OCI-LY1 (cell line): ENCODE results near the gene PNCK.

Source experiments
- EZH2 ChIP-seq: fragments of 200-600 bp; sonication (generic), shearing (Covaris generic); IDR thresholded peaks from 2 replicates; pipeline ENCODE4 v1.8.0; 2017; ENCODE audit warnings: borderline replicate concordance, mixed run types, mild to moderate bottlenecking, antibody characterized with exemption, low read length, moderate library complexity, mixed read lengths
- TF ChIP-seq, protein P1 (sequence below): fragments of 200-600 bp; sonication (generic), shearing (Covaris generic); IDR thresholded peaks from 2 replicates; pipeline ENCODE4 v1.5.1; 2017; ENCODE audit warnings: mild to moderate bottlenecking, antibody characterized with exemption, low read length, moderate library complexity, mixed read lengths

DNA sequence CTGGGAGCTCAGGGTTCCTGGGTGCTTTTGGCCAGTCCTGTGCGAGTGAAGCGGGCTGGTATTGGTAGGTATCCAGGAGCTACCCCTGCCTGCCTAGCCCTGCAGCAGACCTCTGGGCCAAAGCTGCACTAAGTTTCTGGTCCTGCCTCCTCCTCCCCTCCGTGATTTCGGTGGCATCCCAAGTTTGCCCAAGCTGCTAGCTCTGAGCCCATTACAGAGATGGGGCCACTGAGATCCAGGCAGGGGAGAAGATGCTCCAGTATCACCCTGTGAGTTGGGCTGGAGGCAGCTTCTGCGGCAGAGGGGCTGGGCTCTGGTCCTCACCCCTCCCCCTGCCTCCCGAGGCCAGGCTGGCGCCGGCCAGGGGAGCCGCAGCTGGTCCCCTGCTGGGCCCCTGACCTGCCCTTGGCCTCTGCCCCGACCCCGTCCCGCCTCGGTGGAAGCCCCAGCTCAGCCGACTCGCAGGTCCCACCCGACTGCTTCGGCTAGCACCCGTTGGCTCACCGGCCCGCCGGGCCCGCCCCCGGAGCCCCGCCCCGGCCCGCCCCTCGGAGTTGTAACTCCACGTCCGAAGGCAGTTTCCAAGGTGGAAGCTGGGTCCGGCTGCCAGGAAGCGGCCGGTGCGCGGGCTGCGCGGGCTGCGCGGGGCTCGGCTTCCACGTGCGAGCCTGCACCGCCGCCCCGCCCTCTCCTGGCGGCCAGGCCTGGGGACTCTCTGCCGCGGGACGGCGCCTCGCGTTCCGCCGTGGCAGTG is 26.8 kb downstream of the PNCK start, which contains the start of gene DUSP9:
- TF ChIP-seq, protein P1, sequence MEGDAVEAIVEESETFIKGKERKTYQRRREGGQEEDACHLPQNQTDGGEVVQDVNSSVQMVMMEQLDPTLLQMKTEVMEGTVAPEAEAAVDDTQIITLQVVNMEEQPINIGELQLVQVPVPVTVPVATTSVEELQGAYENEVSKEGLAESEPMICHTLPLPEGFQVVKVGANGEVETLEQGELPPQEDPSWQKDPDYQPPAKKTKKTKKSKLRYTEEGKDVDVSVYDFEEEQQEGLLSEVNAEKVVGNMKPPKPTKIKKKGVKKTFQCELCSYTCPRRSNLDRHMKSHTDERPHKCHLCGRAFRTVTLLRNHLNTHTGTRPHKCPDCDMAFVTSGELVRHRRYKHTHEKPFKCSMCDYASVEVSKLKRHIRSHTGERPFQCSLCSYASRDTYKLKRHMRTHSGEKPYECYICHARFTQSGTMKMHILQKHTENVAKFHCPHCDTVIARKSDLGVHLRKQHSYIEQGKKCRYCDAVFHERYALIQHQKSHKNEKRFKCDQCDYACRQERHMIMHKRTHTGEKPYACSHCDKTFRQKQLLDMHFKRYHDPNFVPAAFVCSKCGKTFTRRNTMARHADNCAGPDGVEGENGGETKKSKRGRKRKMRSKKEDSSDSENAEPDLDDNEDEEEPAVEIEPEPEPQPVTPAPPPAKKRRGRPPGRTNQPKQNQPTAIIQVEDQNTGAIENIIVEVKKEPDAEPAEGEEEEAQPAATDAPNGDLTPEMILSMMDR, result no peak
- TF ChIP-seq EZH2, result no peak
